ENCODE results near the gene POLE.

Gene POLE

GRCh38 chr12:132648616-132649225, 38.4 kb downstream of the POLE start:
- no peak for DNase-seq

- no peak for DNase-seq
Observed at GRCh38 chr12:132647858-132648257, 39.3 kb downstream of the POLE start.

- DNase-seq: no peak
Observed at GRCh38 chr12:132646850-132647249, 40.3 kb downstream of the POLE start.

GRCh38 chr12:132642846-132643835, 44.0 kb downstream of the POLE start:
- no peak for DNase-seq

- no peak for DNase-seq
Observed at GRCh38 chr12:132641811-132642650, 45.1 kb downstream of the POLE start.

GRCh38 chr12:132640936-132641335, 46.2 kb downstream of the POLE start:
- no peak for DNase-seq

- DNase-seq: no peak
Observed at GRCh38 chr12:132639956-132640520, 47.1 kb downstream of the POLE start.

- DNase-seq: no peak
Observed at GRCh38 chr12:132638541-132639408, 48.4 kb downstream of the POLE start.

- no peak for DNase-seq
Observed at GRCh38 chr12:132637811-132638210, 49.3 kb downstream of the POLE start.

GRCh38 chr12:132635076-132635955, 51.8 kb downstream of the POLE start:
- DNase-seq: no peak

GRCh38 chr12:132634411-132634990, 52.6 kb downstream of the POLE start:
- no peak for DNase-seq

GRCh38 chr12:132633901-132634300, 53.2 kb downstream of the POLE start:
- DNase-seq: no peak

GRCh38 chr12:132633398-132633797, 53.7 kb downstream of the POLE start:
- no peak for DNase-seq

GRCh38 chr12:132632521-132633228, 54.5 kb downstream of the POLE start:
- DNase-seq: no peak

- DNase-seq: no peak
Observed at GRCh38 chr12:132631666-132632065, 55.5 kb downstream of the POLE start.

- DNase-seq: no peak
Observed at GRCh38 chr12:132630672-132631071, 56.5 kb downstream of the POLE start.

GRCh38 chr12:132629330-132629729, 57.8 kb downstream of the POLE start:
- no peak for DNase-seq

- DNase-seq: no peak
Observed at GRCh38 chr12:132625731-132626430, 61.3 kb downstream of the POLE start.
